Type B pancreatic cell (in vitro differentiated cells): ENCODE results near the gene SEC23A. TPM values are rescaled to one million over a fixed set of nuclear protein-coding genes. Genes with fewer than 3 reads are reported as not detected.

Experiments used
- DNase-seq: peaks from one replicate; pipeline ENCODE4 v3.0.0; 2021; ENCODE audit warnings: mixed read lengths; ENCODE audit not compliant: unreplicated experiment; ENCODE audit errors: extremely low spot score
- H3K27ac Mint-ChIP-seq: 2 replicates; pipeline ENCODE4 v1.8.0; 2021; ENCODE audit warnings: mild to moderate bottlenecking, mixed read lengths
- H3K27me3 Mint-ChIP-seq: 2 replicates; pipeline ENCODE4 v1.8.0; 2021; ENCODE audit warnings: mixed read lengths
- H3K36me3 Mint-ChIP-seq: 2 replicates; pipeline ENCODE4 v1.8.0; 2021; ENCODE audit warnings: mixed read lengths
- H3K4me1 Mint-ChIP-seq: one replicate; pipeline ENCODE4 v1.8.0; 2021; ENCODE audit warnings: mixed read lengths; ENCODE audit not compliant: unreplicated experiment
- H3K4me3 Mint-ChIP-seq: 2 replicates; pipeline ENCODE4 v1.8.0; 2021; ENCODE audit warnings: mild to moderate bottlenecking, mixed read lengths
- H3K9me3 Mint-ChIP-seq: 2 replicates; pipeline ENCODE4 v1.8.0; 2021; ENCODE audit warnings: mixed read lengths
- total RNA-seq: library from RNA; stranded (reverse); gene quantifications from 2 replicates; pipeline ENCODE4 v1.2.1, GENCODE V29; 2021; ENCODE audit warnings: low replicate concordance
- TF ChIP-seq, protein P1 (sequence below): fragments of 200-600 bp; sonication (generic); conservative IDR thresholded peaks from 2 replicates; pipeline ENCODE4 v1.5.0; 2021; ENCODE audit warnings: antibody characterized with exemption, mild to moderate bottlenecking

Gene SEC23A
- total RNA-seq, 1 donor from 2014 or later = 84.8 TPM

DNA sequence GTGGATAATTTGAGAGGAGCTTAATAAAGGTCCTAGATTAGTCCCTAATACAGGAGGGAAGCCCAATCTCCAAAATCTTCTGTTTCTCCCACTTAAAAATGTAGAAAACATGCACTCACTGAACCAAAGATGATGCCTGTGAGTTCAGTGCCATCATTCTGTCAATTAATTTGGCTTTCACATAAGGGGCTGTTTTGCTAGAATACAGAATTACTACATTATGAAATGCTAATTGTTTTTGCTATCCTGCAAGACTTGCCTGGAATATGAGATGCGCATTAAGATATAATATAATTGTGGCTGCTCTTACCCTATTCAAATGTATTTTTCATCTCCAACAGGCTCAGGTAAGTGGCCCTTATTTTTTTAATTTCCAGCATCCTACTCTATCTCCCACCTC, 111.7 kb downstream of the SEC23A start:
- Mint-ChIP-seq H3K4me1 (peaks cover 3% of the 10 kb centered on the region), H3K36me3 (no peaks in the 10 kb centered on the region), H3K27ac (no peak overlapping the region), H3K27me3 (no peaks in the 10 kb centered on the region), H3K9me3 (peaks cover 3% of the 10 kb centered on the region), H3K4me3 (no peak overlapping the region)
- TF ChIP-seq, protein P1, sequence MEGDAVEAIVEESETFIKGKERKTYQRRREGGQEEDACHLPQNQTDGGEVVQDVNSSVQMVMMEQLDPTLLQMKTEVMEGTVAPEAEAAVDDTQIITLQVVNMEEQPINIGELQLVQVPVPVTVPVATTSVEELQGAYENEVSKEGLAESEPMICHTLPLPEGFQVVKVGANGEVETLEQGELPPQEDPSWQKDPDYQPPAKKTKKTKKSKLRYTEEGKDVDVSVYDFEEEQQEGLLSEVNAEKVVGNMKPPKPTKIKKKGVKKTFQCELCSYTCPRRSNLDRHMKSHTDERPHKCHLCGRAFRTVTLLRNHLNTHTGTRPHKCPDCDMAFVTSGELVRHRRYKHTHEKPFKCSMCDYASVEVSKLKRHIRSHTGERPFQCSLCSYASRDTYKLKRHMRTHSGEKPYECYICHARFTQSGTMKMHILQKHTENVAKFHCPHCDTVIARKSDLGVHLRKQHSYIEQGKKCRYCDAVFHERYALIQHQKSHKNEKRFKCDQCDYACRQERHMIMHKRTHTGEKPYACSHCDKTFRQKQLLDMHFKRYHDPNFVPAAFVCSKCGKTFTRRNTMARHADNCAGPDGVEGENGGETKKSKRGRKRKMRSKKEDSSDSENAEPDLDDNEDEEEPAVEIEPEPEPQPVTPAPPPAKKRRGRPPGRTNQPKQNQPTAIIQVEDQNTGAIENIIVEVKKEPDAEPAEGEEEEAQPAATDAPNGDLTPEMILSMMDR = no peak
- no peak for DNase-seq

DNA sequence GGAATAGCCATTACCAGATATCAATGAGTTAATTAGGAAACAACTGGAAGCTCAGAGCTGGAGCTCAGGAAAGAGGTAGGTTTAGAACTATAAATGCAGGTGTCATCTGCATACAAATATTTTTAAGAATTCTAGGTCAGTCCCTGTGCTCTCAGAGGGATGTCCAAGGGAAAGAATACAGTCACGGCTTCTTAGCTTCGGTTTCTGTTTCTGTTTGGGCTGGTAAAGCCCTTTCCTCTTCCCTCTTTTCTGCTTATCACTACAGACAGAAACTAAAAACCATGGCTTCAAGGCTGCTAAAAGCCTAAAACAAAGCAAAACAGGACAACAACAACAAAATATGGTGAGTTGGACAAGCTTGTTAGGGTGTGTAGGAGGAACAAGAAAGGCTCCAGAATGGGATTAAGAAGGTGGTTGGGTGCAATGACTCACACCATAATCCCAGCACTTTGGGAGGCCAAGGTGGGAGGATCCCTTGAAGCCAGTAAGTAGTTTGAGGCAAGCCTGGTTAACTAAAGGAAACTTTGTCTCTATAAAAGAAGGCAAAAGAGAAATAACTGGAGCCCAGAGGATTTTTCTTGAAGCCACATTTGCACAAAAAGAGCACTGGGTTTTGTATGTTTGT, 113.0 kb downstream of the SEC23A start:
- TF ChIP-seq, protein P1 = no peak
- no peak for DNase-seq
- Mint-ChIP-seq H3K36me3 (no peaks in the 10 kb centered on the region), H3K4me1 (peaks cover 3% of the 10 kb centered on the region), H3K9me3 (peaks cover 3% of the 10 kb centered on the region), H3K27me3 (no peaks in the 10 kb centered on the region), H3K4me3 (no peak overlapping the region), H3K27ac (no peak overlapping the region)

DNA sequence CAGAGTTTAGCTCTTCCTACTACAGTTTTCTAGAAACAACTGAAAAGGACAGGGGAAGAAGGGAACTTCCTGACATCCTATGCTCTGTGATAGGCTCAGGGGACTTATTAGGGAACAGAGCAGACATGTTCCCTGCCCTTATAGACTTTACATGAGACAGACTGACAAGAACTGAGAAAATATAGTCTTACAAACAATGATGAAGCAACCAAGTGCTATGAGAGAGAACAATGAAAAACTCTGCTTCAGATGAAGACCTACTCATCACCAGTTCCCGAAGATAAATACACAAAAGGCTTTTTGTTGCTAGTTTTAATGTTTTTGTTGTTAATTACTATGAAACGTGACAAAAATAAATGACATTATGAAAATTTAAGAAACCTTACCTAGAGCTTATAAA, 115.3 kb downstream of the SEC23A start:
- no peaks in the 10 kb centered on the region for H3K9me3 Mint-ChIP-seq
- H3K4me3 Mint-ChIP-seq = no peak overlapping the region
- H3K27ac Mint-ChIP-seq = no peak overlapping the region
- no peaks in the 10 kb centered on the region for H3K36me3 Mint-ChIP-seq
- H3K4me1 Mint-ChIP-seq = no peaks in the 10 kb centered on the region
- DNase-seq = no peak
- no peaks in the 10 kb centered on the region for H3K27me3 Mint-ChIP-seq
- TF ChIP-seq, protein P1 = no peak

DNA sequence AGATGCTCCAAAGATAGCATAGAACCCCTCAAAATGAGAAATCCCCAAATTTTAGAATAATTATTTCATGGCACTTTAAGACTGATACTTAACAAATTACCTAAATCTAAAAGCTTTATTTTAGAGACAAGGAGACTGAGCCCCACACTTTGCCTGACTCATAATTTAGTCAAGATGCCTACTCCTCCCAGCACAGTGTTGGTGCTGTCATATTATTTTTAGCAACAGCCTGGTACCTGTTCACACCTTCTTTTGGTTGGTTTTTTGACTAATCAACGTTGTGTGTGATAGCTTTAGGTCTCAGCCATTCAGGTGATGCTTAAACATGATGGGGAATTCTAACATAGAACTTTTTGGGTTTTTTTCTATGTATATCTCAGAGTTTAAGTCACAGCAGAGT, 120.2 kb downstream of the SEC23A start:
- Mint-ChIP-seq H3K4me3 (no peak overlapping the region), H3K27ac (no peak overlapping the region), H3K27me3 (peaks cover 3% of the 10 kb centered on the region), H3K9me3 (peaks cover 7% of the 10 kb centered on the region), H3K36me3 (no peaks in the 10 kb centered on the region), H3K4me1 (no peaks in the 10 kb centered on the region)
- DNase-seq = no peak
- TF ChIP-seq, protein P1 = no peak

DNA sequence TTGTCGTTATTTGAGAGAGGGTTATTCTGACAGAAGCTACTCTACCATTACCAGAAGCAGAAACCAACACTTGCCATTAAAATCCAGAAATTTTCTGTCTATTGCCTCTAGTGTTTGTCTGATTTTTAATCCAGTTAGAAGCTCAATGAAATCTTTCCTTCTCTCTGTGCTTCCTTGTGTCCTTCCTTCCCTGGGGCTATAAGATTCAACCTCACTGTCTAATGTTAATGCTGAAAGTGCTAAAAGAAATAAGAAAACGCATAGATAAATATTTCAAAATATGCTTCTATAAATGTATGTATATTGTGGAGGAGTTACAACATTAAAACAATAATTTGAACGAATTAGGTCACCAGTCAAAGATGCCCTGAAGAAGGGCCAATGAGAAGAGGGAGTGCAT, 120.8 kb downstream of the SEC23A start:
- Mint-ChIP-seq H3K4me3 (no peak overlapping the region), H3K36me3 (no peaks in the 10 kb centered on the region), H3K27ac (no peak overlapping the region), H3K9me3 (peaks cover 7% of the 10 kb centered on the region), H3K4me1 (no peaks in the 10 kb centered on the region), H3K27me3 (peaks cover 3% of the 10 kb centered on the region)
- TF ChIP-seq, protein P1 = no peak
- DNase-seq = no peak

Other genes with a start within 250 kb of the SEC23A start
- gene GEMIN2, start 11.1 kb upstream of the SEC23A start, total RNA-seq = 15.0 and 20.1 TPM in 2 replicates
- gene TRAPPC6B, start 67.1 kb upstream of the SEC23A start, total RNA-seq = 19.0 and 19.5 TPM in 2 replicates
- 74.3 and 95.7 TPM in 2 replicates for gene PNN, start 72.0 kb upstream of the SEC23A start, total RNA-seq
- 23.5 and 37.6 TPM in 2 replicates for gene MIA2, start 130.7 kb upstream of the SEC23A start, total RNA-seq